ENCODE measurements around the gene SEC24C.

DNA sequence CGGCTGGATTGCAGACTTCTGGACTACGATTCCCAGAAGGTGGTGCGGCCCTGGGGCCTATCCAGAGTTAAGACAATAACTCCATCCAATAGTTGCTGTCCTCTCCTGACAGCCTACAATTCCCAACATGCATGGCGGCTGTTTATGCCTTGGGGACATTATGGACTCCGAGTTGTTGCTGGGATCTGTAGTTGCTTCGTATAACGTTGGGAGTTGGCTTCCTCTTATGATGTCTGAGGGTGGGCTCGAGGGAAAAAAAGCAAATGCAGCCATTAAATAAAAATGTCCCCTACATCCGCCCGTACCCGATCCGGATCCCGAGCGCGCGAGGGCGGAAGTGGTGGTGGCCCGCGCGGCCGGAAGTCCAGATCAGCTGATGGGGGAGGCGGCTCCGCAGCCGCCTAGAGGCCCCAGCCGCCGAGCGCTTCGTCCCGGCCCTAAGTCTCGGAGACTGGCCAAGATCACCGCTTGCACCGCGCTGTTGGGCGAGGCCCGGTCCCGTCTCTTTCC, 41.1 kb downstream of the SEC24C start, which contains the start of gene ZSWIM8:
- TF ChIP-seq CTCF (IDR thresholded peaks at IDR 0.05; ENCODE audit: insufficient read depth, low read length) = no peak
- TF ChIP-seq REST (IDR thresholded peaks at IDR 0.05; ENCODE audit: insufficient replicate concordance, low read depth) = no peak
- no peak for TF ChIP-seq POLR2AphosphoS5 (IDR thresholded peaks at IDR 0.05; ENCODE audit: low read depth)

All from HL-60 (cell line).